Measurements from ENCODE around the gene STBD1.

- TF ChIP-seq CTCF (IDR thresholded peaks at IDR 0.05; ENCODE audit: poor library complexity, severe bottlenecking) = no peak
- TF ChIP-seq MXI1 (conservative IDR thresholded peaks at IDR 0.05; ENCODE audit: poor library complexity, severe bottlenecking) = no peak
- TF ChIP-seq SMC3 (conservative IDR thresholded peaks at IDR 0.05; ENCODE audit: poor library complexity) = no peak
- no peak for TF ChIP-seq TAF1 (IDR thresholded peaks at IDR 0.05; ENCODE audit: low read depth)
- no peak for TF ChIP-seq RAD21 (conservative IDR thresholded peaks at IDR 0.05)
- TF ChIP-seq EP300 (conservative IDR thresholded peaks at IDR 0.05; ENCODE audit: poor library complexity, severe bottlenecking) = no peak
Observed at GRCh38 chr4:76311896-76312331, 5.4 kb downstream of the STBD1 start.
